Esophagus squamous epithelium (tissue), 5 donors: ENCODE data around the gene RDH12. TPM values are rescaled to one million over a fixed set of nuclear protein-coding genes. Genes with fewer than 3 reads are reported as not detected.
"Not testable (repeated sequence)": the region's sequence is repeated elsewhere in the genome, so short reads cannot be mapped to it uniquely, and the experiment has no call there.

Source experiments
- DNase-seq: peaks from one replicate; lab custom pipeline; 2025; lab: John Stamatoyannopoulos, UW
- H3K27ac ChIP-seq, 4 donors: fragments of 200-600 bp; sonication (generic); one replicate each; pipeline ENCODE4 v1.5.1; 2016 to 2019; ENCODE audit warnings: mild to moderate bottlenecking in 1 of 4
- H3K27me3 ChIP-seq, 4 donors: fragments of 200-600 bp; sonication (generic); 1 replicate in 3 of 4; 2 replicates in 1 of 4; pipeline versions ENCODE4 v1.5.1 to v1.6.0; 2017 to 2021; ENCODE audit warnings: antibody characterized with exemption in 1 of 4
- H3K36me3 ChIP-seq, 3 donors: fragments of 200-600 bp; sonication (generic); one replicate each; pipeline ENCODE4 v1.5.1; 2016 to 2019
- H3K4me1 ChIP-seq, 3 donors: fragments of 200-600 bp; sonication (generic); one replicate each; pipeline ENCODE4 v1.5.1; 2017 to 2019
- H3K4me3 ChIP-seq, 4 donors: fragments of 200-600 bp; sonication (generic); 1 replicate in 3 of 4; 2 replicates in 1 of 4; pipeline ENCODE4 v1.5.1; 2016 to 2019; ENCODE audit warnings: mild to moderate bottlenecking in 2 of 4, moderate library complexity in 1 of 4
- H3K9me3 ChIP-seq, 3 donors: fragments of 200-600 bp; sonication (generic); one replicate each; pipeline ENCODE4 v1.5.1; 2016 to 2019
- POLR2A ChIP-seq, 4 donors: fragments of 450-650 bp; IDR thresholded peaks; one replicate each; pipeline ENCODE4 v1.6.1; 2017; ENCODE audit warnings: antibody characterized with exemption in 4 of 4, mild to moderate bottlenecking in 4 of 4, moderate library complexity in 3 of 4
- WGBS, 2 donors: methylation state at CpG; one replicate each; pipeline ENCODE4 v1.1.5; 2018; 5-methylcytosine and 5-hydroxymethylcytosine counted together
- intact Hi-C: fragments of 100-400 bp; cut with DNase I; formaldehyde crosslinking; loops from one replicate; pipeline ENCODE4 v1.15.0; 2022
- total RNA-seq, 4 donors: library from RNA; depleted of rRNA; stranded (reverse); fragments of >200 nt; gene quantifications; one replicate each; pipeline ENCODE4 v1.1.0, GENCODE V29; 2016
- TF ChIP-seq, protein P1 (sequence below), 6 experiments: fragments of 450-650 bp in 4 of 6; fragments of 200-600 bp in 2 of 6; sonication (generic) in 2 of 6; IDR thresholded peaks; one replicate each; pipeline ENCODE4 v1.5.1; 2016 to 2019; ENCODE audit warnings: antibody characterized with exemption in 6 of 6, mild to moderate bottlenecking in 4 of 6, moderate library complexity in 4 of 6
- donor health status: DM: yes; HTN: yes; CAD: no.

RDH12 gene
- total RNA-seq, 4 donors from 2014 or later, result 4.0 to 35.3 (median 29.4) TPM

GRCh38 chr14:67717048-67717447, 15.4 kb downstream of the RDH12 start:
- H3K4me3 ChIP-seq, result no peak overlapping the region
- no peak overlapping the region for H3K27ac ChIP-seq
- H3K4me1 ChIP-seq, result peaks cover 0 to 3% (median 0%) of the 10 kb centered on the region in 3 donors
- intact Hi-C loops, result no loop called here
- TF ChIP-seq POLR2A (IDR thresholded peaks at IDR 0.05), result no peak
- TF ChIP-seq, protein P1, sequence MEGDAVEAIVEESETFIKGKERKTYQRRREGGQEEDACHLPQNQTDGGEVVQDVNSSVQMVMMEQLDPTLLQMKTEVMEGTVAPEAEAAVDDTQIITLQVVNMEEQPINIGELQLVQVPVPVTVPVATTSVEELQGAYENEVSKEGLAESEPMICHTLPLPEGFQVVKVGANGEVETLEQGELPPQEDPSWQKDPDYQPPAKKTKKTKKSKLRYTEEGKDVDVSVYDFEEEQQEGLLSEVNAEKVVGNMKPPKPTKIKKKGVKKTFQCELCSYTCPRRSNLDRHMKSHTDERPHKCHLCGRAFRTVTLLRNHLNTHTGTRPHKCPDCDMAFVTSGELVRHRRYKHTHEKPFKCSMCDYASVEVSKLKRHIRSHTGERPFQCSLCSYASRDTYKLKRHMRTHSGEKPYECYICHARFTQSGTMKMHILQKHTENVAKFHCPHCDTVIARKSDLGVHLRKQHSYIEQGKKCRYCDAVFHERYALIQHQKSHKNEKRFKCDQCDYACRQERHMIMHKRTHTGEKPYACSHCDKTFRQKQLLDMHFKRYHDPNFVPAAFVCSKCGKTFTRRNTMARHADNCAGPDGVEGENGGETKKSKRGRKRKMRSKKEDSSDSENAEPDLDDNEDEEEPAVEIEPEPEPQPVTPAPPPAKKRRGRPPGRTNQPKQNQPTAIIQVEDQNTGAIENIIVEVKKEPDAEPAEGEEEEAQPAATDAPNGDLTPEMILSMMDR (IDR thresholded peaks at IDR 0.05), result no peak
- H3K36me3 ChIP-seq, result no peaks in the 10 kb centered on the region
- H3K27me3 ChIP-seq, result no peaks in the 10 kb centered on the region
- no peaks in the 10 kb centered on the region for H3K9me3 ChIP-seq
- no peak for DNase-seq
- 87% methylated on average over 1 of the region's 1 CpG for WGBS, 2 donors

- 72 to 85% methylated on average over 2 of the region's 2 CpGs for WGBS, 2 donors
- intact Hi-C loops, result no loop called here
- no peak for TF ChIP-seq POLR2A (IDR thresholded peaks at IDR 0.05)
- TF ChIP-seq, protein P1 (IDR thresholded peaks at IDR 0.05), result no peak
Measured at GRCh38 chr14:67718265-67718664, 16.6 kb downstream of the RDH12 start.

GRCh38 chr14:67719385-67719784, 17.7 kb downstream of the RDH12 start:
- H3K36me3 ChIP-seq, H3K27me3 ChIP-seq, DNase-seq, intact Hi-C loops, H3K27ac ChIP-seq, H3K4me3 ChIP-seq, H3K9me3 ChIP-seq: not testable (repeated sequence)
- 79 to 90% methylated on average over 3 of the region's 3 CpGs for WGBS, 2 donors
- H3K4me1 ChIP-seq, result peaks cover 0 to 18% (median 6%) of the 10 kb centered on the region in 3 donors

More at GRCh38 chr14:67718265-67718664, 16.6 kb downstream of the RDH12 start:
- no peak overlapping the region for H3K27ac ChIP-seq
- peaks cover 0 to 16% (median 6%) of the 10 kb centered on the region in 3 donors for H3K4me1 ChIP-seq
- H3K9me3 ChIP-seq, result no peaks in the 10 kb centered on the region
- DNase-seq, result no peak
- no peak overlapping the region for H3K4me3 ChIP-seq
- peaks cover 0 to under 1% (median 0%) of the 10 kb centered on the region in 4 donors for H3K27me3 ChIP-seq
- H3K36me3 ChIP-seq, result no peaks in the 10 kb centered on the region

- no peak overlapping the region for H3K4me3 ChIP-seq
- H3K36me3 ChIP-seq, result no peaks in the 10 kb centered on the region
- TF ChIP-seq, protein P1 (IDR thresholded peaks at IDR 0.05), result no peak
- no peak for TF ChIP-seq POLR2A (IDR thresholded peaks at IDR 0.05)
- H3K4me1 ChIP-seq, result peaks cover 0 to 23% (median 6%) of the 10 kb centered on the region in 3 donors
- H3K27me3 ChIP-seq, result peaks cover 0 to 8% (median 0%) of the 10 kb centered on the region in 4 donors
- WGBS, 2 donors, result 39 to 49% methylated on average over 2 of the region's 2 CpGs
- H3K9me3 ChIP-seq, result no peaks in the 10 kb centered on the region
- intact Hi-C loops, result no loop called here
- no peak overlapping the region for H3K27ac ChIP-seq
- DNase-seq, result no peak
Measured at GRCh38 chr14:67719866-67720265, 18.2 kb downstream of the RDH12 start.

- 55 to 67% methylated on average over 5 of the region's 5 CpGs for WGBS, 2 donors
- DNase-seq, result no peak
- intact Hi-C loops, result no loop called here
- Histone ChIP-seq H3K9me3 (no peaks in the 10 kb centered on the region), H3K4me1 (peaks cover 0 to 39% (median 9%) of the 10 kb centered on the region in 3 donors), H3K36me3 (no peaks in the 10 kb centered on the region), H3K4me3 (no peak overlapping the region), H3K27ac (no peak overlapping the region), H3K27me3 (peaks cover 0 to 8% (median 0%) of the 10 kb centered on the region in 4 donors)
- TF ChIP-seq, protein P1 (IDR thresholded peaks at IDR 0.05), result no peak
- TF ChIP-seq POLR2A (IDR thresholded peaks at IDR 0.05), result no peak
Measured at GRCh38 chr14:67721875-67722274, 20.2 kb downstream of the RDH12 start.
